Natural killer cell (primary cell): Measurements from ENCODE around the gene NT5DC1. TPM values are rescaled to one million over a fixed set of nuclear protein-coding genes. Genes with fewer than 3 reads are reported as not detected.

Experiments used
- ATAC-seq, 3 donors: fragments of 150-1000 bp in 2 of 3; fragments of 200-7000 bp in 1 of 3; cut with Tn5 transposase; 1 replicate in 1 of 3; 2 replicates in 2 of 3; pipeline ENCODE4 v1.10.0; 2021; ENCODE audit warnings: mild to moderate bottlenecking in 2 of 3, moderate library complexity in 2 of 3
- DNase-seq, 2 donors: peaks; one replicate each; pipeline versions ENCODE4 v3.0.0 to v3.0.0-alpha.2; 2013 to 2021; ENCODE audit warnings: mixed read lengths in 1 of 2
- H3K27ac ChIP-seq: one replicate; pipeline ENCODE4 v1.5.1; 2013; ENCODE audit warnings: mild to moderate bottlenecking, low read length
- H3K27me3 ChIP-seq: one replicate; pipeline ENCODE4 v1.6.1; 2013; ENCODE audit warnings: low read length; ENCODE audit not compliant: control insufficient read depth, insufficient read depth
- H3K36me3 ChIP-seq: one replicate; pipeline ENCODE4 v1.6.1; 2013; ENCODE audit warnings: low read length; ENCODE audit not compliant: control insufficient read depth, insufficient read depth
- H3K4me1 ChIP-seq: one replicate; pipeline ENCODE4 v1.6.1; 2013; ENCODE audit warnings: low read length; ENCODE audit not compliant: control insufficient read depth, insufficient read depth
- H3K4me3 ChIP-seq: one replicate; pipeline ENCODE4 v1.5.1; 2013; ENCODE audit warnings: low read length
- H3K9me3 ChIP-seq: one replicate; pipeline ENCODE4 v1.6.1; 2013; ENCODE audit warnings: low read length; ENCODE audit not compliant: control insufficient read depth, insufficient read depth
- H3K27ac Mint-ChIP-seq, 2 donors: one replicate each; pipeline ENCODE4 v1.8.0; 2022; ENCODE audit warnings: mild to moderate bottlenecking in 2 of 2, mixed read lengths in 2 of 2, moderate library complexity in 1 of 2
- H3K27me3 Mint-ChIP-seq, 2 donors: one replicate each; pipeline ENCODE4 v1.8.0; 2022; ENCODE audit warnings: low read depth in 2 of 2, mixed read lengths in 2 of 2
- H3K36me3 Mint-ChIP-seq: one replicate; pipeline ENCODE4 v1.8.0; 2022; ENCODE audit warnings: mixed read lengths
- H3K4me1 Mint-ChIP-seq, 2 donors: one replicate each; pipeline ENCODE4 v1.8.0; 2022; ENCODE audit warnings: mixed read lengths in 2 of 2
- H3K4me3 Mint-ChIP-seq: one replicate; pipeline ENCODE4 v1.8.0; 2022; ENCODE audit warnings: mild to moderate bottlenecking, moderate library complexity, mixed read lengths
- H3K9me3 Mint-ChIP-seq, 2 donors: one replicate each; pipeline ENCODE4 v1.8.0; 2022; ENCODE audit warnings: mixed read lengths in 2 of 2
- CTCF ChIP-seq: fragments of 200-600 bp; IDR thresholded peaks from one replicate; pipeline ENCODE4 v1.8.0; 2022; ENCODE audit warnings: antibody characterized with exemption
- WGBS: methylation state at CpG from one replicate; pipeline ENCODE4 v1.1.7; 2013; ENCODE audit warnings: missing lambda C conversion rate; ENCODE audit not compliant: insufficient coverage; 5-methylcytosine and 5-hydroxymethylcytosine counted together
- intact Hi-C: fragments of 100-400 bp; cut with micrococcal nuclease; formaldehyde crosslinking; loops from one replicate; pipeline ENCODE4 v1.14.2; 2022
- total RNA-seq, 4 donors: library from RNA; stranded (reverse); fragments of 120-200 nt in 1 of 4; gene quantifications; one replicate each; pipeline versions ENCODE4 v1.2.3 to v1.2.4, GENCODE V29; 2013 to 2022

Gene NT5DC1
- total RNA-seq, 3 donors from 2014 or later (not counting 1 experiment from before 2014, with no cell fraction given): 19.1 to 29.4 (median 20.5) TPM

DNA sequence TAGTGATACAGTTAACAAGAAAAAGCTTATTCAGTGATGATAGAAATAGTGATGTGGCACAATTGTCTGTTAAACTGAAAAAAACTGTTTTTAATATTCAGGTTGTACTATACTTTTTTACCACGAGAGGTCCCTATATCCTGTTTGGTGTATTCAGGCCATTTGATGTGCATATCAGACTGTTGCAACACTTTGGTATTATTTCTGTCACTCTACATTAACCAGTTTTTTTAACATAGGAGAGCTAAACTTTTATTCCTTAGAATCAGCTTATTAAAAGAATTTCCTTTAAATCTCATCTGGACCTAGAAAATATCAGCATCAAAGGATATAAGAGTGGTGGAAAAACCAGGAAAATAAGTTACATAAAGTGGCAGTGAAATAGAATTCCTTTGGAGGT, 116.4 kb downstream of the NT5DC1 start:
- H3K4me1 Mint-ChIP-seq: no peaks in the 10 kb centered on the region
- H3K4me3 Mint-ChIP-seq: no peak overlapping the region
- TF ChIP-seq CTCF: peak; percentile 42
- H3K27me3 ChIP-seq: no peaks in the 10 kb centered on the region
- H3K27ac Mint-ChIP-seq: no peak overlapping the region
- DNase-seq: peak in 1 of 2 donors; percentile 61
- peak; percentile 63 to 84 (median 71) for ATAC-seq
- H3K36me3 ChIP-seq: peaks cover 2% of the 10 kb centered on the region
- no peaks in the 10 kb centered on the region for H3K9me3 ChIP-seq
- no peaks in the 10 kb centered on the region for H3K27me3 Mint-ChIP-seq
- no peaks in the 10 kb centered on the region for H3K4me1 ChIP-seq
- H3K36me3 Mint-ChIP-seq: no peaks in the 10 kb centered on the region
- no peaks in the 10 kb centered on the region for H3K9me3 Mint-ChIP-seq
- intact Hi-C loops: loop anchor here (5.0 kb wide), 2 partner anchors 60 to 345 kb away; partner anchors contain the start of gene TSPYL1
- H3K27ac ChIP-seq: no peak overlapping the region
- WGBS: 0% methylated on average over 1 of the region's 1 CpG
- H3K4me3 ChIP-seq: no peak overlapping the region

GRCh38 chr6:116218172-116218633, 117.5 kb downstream of the NT5DC1 start:
- intact Hi-C loops: loop anchor here (1.0 to 5.0 kb wide), 3 partner anchors 59 to 344 kb away; partner anchors contain the start of gene TSPYL1
- no peaks in the 10 kb centered on the region for H3K4me1 ChIP-seq
- no peaks in the 10 kb centered on the region for H3K9me3 Mint-ChIP-seq
- no peak overlapping the region for H3K4me3 ChIP-seq
- H3K9me3 ChIP-seq: no peaks in the 10 kb centered on the region
- ATAC-seq: no peak
- H3K27ac Mint-ChIP-seq: no peak overlapping the region
- no peaks in the 10 kb centered on the region for H3K36me3 Mint-ChIP-seq
- H3K27me3 Mint-ChIP-seq: no peaks in the 10 kb centered on the region
- 80% methylated on average over 1 of the region's 3 CpGs for WGBS
- H3K36me3 ChIP-seq: peaks cover 7% of the 10 kb centered on the region
- peak; percentile 64 for TF ChIP-seq CTCF
- H3K4me1 Mint-ChIP-seq: no peaks in the 10 kb centered on the region
- no peaks in the 10 kb centered on the region for H3K27me3 ChIP-seq
- DNase-seq: peak in 1 of 2 donors; percentile 20
- no peak overlapping the region for H3K4me3 Mint-ChIP-seq
- H3K27ac ChIP-seq: no peak overlapping the region

DNA sequence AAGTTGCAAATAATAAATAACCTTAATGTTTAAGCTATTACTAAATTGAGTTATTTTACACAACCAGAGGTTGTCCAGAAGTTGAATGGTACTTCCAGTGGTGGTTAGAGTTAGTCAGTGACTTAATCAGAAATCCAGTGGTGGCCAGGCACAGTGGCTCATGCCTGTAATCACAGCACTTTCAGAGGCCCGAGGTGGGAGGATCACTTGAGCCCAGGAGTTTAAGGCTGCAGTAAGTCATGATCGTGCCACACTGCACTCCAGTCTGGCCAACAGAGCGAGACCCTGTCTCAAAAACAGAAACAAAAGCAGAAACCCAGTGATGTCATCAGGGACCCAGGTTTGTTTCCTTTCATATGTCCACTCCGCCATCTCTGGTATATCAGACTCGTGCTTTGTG, 118.2 kb downstream of the NT5DC1 start:
- no peak for TF ChIP-seq CTCF
- no peak for ATAC-seq
- intact Hi-C loops: loop anchor here (1.0 to 5.0 kb wide), 3 partner anchors 58 to 343 kb away; partner anchors contain the start of gene TSPYL1

GRCh38 chr6:116221067-116221466, 120.4 kb downstream of the NT5DC1 start:
- DNase-seq (no peak), ATAC-seq (no peak)
- Mint-ChIP-seq H3K36me3 (no peaks in the 10 kb centered on the region), H3K27ac (no peak overlapping the region), H3K27me3 (no peaks in the 10 kb centered on the region), H3K9me3 (no peaks in the 10 kb centered on the region), H3K4me1 (no peaks in the 10 kb centered on the region), H3K4me3 (no peak overlapping the region)
- Histone ChIP-seq H3K4me1 (no peaks in the 10 kb centered on the region), H3K4me3 (no peak overlapping the region), H3K9me3 (no peaks in the 10 kb centered on the region), H3K36me3 (peaks cover 9% of the 10 kb centered on the region), H3K27ac (no peak overlapping the region), H3K27me3 (no peaks in the 10 kb centered on the region)
- WGBS: 90% methylated on average over 1 of the region's 3 CpGs
- intact Hi-C loops: no loop called here
- TF ChIP-seq CTCF: no peak

More for the DNA sequence above, 118.2 kb downstream of the NT5DC1 start:
- H3K9me3 Mint-ChIP-seq: no peaks in the 10 kb centered on the region
- H3K27ac Mint-ChIP-seq: no peak overlapping the region
- H3K27me3 Mint-ChIP-seq: no peaks in the 10 kb centered on the region
- WGBS: 96% methylated on average over 5 of the region's 5 CpGs
- H3K36me3 Mint-ChIP-seq: no peaks in the 10 kb centered on the region
- no peak overlapping the region for H3K4me3 Mint-ChIP-seq
- no peak overlapping the region for H3K4me3 ChIP-seq
- no peaks in the 10 kb centered on the region for H3K9me3 ChIP-seq
- no peaks in the 10 kb centered on the region for H3K4me1 Mint-ChIP-seq
- peaks cover 9% of the 10 kb centered on the region for H3K36me3 ChIP-seq
- H3K27me3 ChIP-seq: no peaks in the 10 kb centered on the region
- H3K4me1 ChIP-seq: no peaks in the 10 kb centered on the region
- no peak for DNase-seq
- no peak overlapping the region for H3K27ac ChIP-seq
